ENCODE results near the gene CPD. TPM values are rescaled to one million over a fixed set of nuclear protein-coding genes. Genes with fewer than 3 reads are reported as not detected.

Gene CPD
- total and polyA plus RNA-seq, 9 of the 15 experiments (the other 6 are each of a cell fraction or from before 2014, with no cell fraction given) = 4.5 to 24.4 (median 20.4) TPM

GRCh38 chr17:30378825-30379302 lies at the start of gene CPD (continued):
- TF ChIP-seq BRD4 (IDR thresholded peaks at IDR 0.05) = no peak
- TF ChIP-seq MYNN (IDR thresholded peaks at IDR 0.05) = no peak
- TF ChIP-seq MYNN (CRISPR knock-in tag; IDR thresholded peaks at IDR 0.05) = no peak
- TF ChIP-seq ESRRB (CRISPR knock-in tag; IDR thresholded peaks at IDR 0.05; ENCODE audit: borderline replicate concordance) = no peak
- no peak for TF ChIP-seq FIP1L1 (IDR thresholded peaks at IDR 0.05; ENCODE audit: low read depth, low read length, poor library complexity, severe bottlenecking)
- no peak for TF ChIP-seq E2F4 (CRISPR knock-in tag; IDR thresholded peaks at IDR 0.05; ENCODE audit: low read depth)
- TF ChIP-seq MCM5 (IDR thresholded peaks at IDR 0.05; ENCODE audit: low read depth) = no peak
- TF ChIP-seq PHTF2 (CRISPR knock-in tag; IDR thresholded peaks at IDR 0.05) = no peak
- no peak for TF ChIP-seq PTRF (tag; IDR thresholded peaks at IDR 0.05)
- TF ChIP-seq RAD51 (IDR thresholded peaks at IDR 0.05; ENCODE audit: borderline replicate concordance, low read depth) = no peak
- TF ChIP-seq OTX1 (CRISPR knock-in tag; IDR thresholded peaks at IDR 0.05) = no peak
- no peak for TF ChIP-seq DEAF1 (CRISPR knock-in tag; IDR thresholded peaks at IDR 0.05)
- no peak for TF ChIP-seq HOXB6 (CRISPR knock-in tag; IDR thresholded peaks at IDR 0.05; ENCODE audit: borderline replicate concordance)
- TF ChIP-seq ZNF253 (CRISPR knock-in tag; conservative IDR thresholded peaks at IDR 0.05) = no peak
- no peak for TF ChIP-seq CHD4 (IDR thresholded peaks at IDR 0.05; ENCODE audit: insufficient read depth, insufficient replicate concordance, low read depth, low read length, poor library complexity, severe bottlenecking)
- no peak for TF ChIP-seq EP300 (IDR thresholded peaks at IDR 0.05; ENCODE audit: low read length)
- no peak for TF ChIP-seq GTF2F1 (IDR thresholded peaks at IDR 0.05; ENCODE audit: low read depth, low read length)
- TF ChIP-seq ARNT (IDR thresholded peaks at IDR 0.05) = no peak
- TF ChIP-seq LARP7 (IDR thresholded peaks at IDR 0.05) = no peak
- no peak for TF ChIP-seq ZNF280A (IDR thresholded peaks at IDR 0.05; ENCODE audit: low read depth, partially characterized antibody)
- no peak for TF ChIP-seq MEF2D (tag; conservative IDR thresholded peaks at IDR 0.05; ENCODE audit: low read depth)
- TF ChIP-seq POLR2AphosphoS2 (IDR thresholded peaks at IDR 0.05; ENCODE audit: low read length) = no peak
- no peak for TF ChIP-seq NFRKB (IDR thresholded peaks at IDR 0.05; ENCODE audit: low read depth)
- TF ChIP-seq MEIS2 (IDR thresholded peaks at IDR 0.05; ENCODE audit: partially characterized antibody) = no peak
- TF ChIP-seq ZNF639 (CRISPR knock-in tag; conservative IDR thresholded peaks at IDR 0.05 in 1 of 2, IDR thresholded peaks at IDR 0.05 in 1 of 2) = 0 out of 4 replicates have a peak, but pooled peaks of 1 of the 2 experiments have one; percentile 54
- TF ChIP-seq CBX5 (IDR thresholded peaks at IDR 0.05; ENCODE audit: borderline replicate concordance, low read depth) = no peak
- TF ChIP-seq BMI1 (IDR thresholded peaks at IDR 0.05; ENCODE audit: low read length) = no peak
